Retinal pigment epithelial cell (primary cell): ENCODE measurements around the gene MAP3K8.
A peak's percentile ranks its signal among the peaks of the same experiment; 100 is the strongest.

Experiments used
- DNase-seq: peaks from one replicate; pipeline ENCODE4 v3.0.0-alpha.2; 2010; ENCODE audit warnings: low read depth
- H3K4me3 ChIP-seq: 2 replicates; pipeline ENCODE4 v1.5.1; 2011; ENCODE audit warnings: mild to moderate bottlenecking, low read length, control low read depth, moderate library complexity
- TF ChIP-seq, protein P1 (sequence below): conservative IDR thresholded peaks from 2 replicates; pipeline ENCODE4 v1.5.1; 2011; ENCODE audit warnings: low read depth, low read length, control low read depth, inconsistent platforms

Gene MAP3K8

DNA sequence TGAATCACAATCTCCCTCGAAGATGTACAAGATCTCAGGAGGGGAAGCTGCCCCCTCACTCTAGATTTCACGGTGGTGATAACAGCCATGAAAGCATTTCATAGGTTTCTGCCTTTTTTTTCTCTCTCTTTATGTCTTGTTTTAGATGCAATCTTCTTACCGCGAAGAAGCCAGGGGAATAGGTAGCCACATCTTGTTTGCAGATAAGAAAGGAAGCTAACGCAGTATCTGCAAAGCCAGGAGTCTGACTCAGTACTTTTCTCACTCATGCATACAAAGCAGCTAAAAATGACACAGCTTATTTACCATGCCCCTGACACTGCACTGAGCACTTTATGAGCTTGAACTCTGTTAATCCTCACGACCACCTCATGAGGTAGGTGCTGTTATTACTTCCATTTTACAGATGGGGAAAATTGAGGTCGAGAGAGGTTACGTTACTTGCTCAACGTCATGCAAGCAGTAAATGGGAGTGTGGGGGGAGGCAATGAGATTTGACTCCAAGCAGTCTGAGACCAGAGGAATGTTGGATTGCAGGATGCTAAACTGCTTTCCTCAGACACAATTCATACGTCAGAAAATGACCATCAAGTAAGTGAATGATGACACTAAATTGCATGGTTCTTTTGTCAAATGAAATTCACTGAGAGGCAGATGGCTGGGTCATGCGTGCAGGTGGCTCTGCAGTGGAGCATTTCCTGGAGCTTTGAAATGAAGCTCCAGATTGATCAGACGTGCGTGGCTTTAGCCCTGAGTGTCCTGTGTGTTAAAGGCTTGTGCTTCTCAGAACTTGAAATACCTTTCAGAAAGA, 3.3 kb downstream of the MAP3K8 start:
- peak overlapping the region; percentile 90 for H3K4me3 ChIP-seq
- TF ChIP-seq, protein P1, sequence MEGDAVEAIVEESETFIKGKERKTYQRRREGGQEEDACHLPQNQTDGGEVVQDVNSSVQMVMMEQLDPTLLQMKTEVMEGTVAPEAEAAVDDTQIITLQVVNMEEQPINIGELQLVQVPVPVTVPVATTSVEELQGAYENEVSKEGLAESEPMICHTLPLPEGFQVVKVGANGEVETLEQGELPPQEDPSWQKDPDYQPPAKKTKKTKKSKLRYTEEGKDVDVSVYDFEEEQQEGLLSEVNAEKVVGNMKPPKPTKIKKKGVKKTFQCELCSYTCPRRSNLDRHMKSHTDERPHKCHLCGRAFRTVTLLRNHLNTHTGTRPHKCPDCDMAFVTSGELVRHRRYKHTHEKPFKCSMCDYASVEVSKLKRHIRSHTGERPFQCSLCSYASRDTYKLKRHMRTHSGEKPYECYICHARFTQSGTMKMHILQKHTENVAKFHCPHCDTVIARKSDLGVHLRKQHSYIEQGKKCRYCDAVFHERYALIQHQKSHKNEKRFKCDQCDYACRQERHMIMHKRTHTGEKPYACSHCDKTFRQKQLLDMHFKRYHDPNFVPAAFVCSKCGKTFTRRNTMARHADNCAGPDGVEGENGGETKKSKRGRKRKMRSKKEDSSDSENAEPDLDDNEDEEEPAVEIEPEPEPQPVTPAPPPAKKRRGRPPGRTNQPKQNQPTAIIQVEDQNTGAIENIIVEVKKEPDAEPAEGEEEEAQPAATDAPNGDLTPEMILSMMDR = no peak
- DNase-seq = no peak

- no peak for DNase-seq
- H3K4me3 ChIP-seq = no peak overlapping the region
- TF ChIP-seq, protein P1 = no peak
Observed at GRCh38 chr10:30438021-30438850, 4.3 kb downstream of the MAP3K8 start.

- DNase-seq = no peak
- H3K4me3 ChIP-seq = no peak overlapping the region
- TF ChIP-seq, protein P1 = no peak
Observed at GRCh38 chr10:30439931-30440330, 5.9 kb downstream of the MAP3K8 start.

DNA sequence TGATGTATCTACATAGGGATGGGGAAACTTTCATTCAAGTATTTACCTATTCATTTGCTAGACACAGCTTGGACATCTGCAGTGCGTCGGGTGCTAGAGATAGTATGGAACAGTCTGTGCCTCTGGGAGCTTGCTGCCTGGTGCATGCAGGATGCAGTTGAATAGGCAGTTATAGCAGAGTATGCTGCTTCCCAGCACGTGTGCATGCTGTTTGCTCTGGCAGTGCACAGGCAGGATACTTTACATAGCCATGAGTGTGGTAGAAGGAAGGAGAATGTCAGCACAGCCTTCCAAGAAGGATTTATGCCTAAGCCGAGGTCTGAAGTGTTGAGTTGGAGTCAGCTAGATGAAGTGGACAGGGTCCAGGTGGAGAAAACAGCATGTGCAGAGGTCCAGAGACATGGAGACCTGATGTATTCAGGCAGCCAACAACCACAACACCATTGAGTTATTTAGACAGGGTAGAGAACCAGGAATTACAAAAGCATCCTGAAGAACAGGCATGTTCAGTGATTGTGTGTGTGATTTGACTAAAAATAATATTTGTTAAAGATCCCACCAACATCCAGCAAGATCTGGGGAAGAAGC, 8.1 kb downstream of the MAP3K8 start:
- no peak overlapping the region for H3K4me3 ChIP-seq
- DNase-seq = no peak
- TF ChIP-seq, protein P1 = no peak

- no peak overlapping the region for H3K4me3 ChIP-seq
- DNase-seq = no peak
- TF ChIP-seq, protein P1 = no peak
Observed at GRCh38 chr10:30443049-30443448, 9.1 kb downstream of the MAP3K8 start.

DNA sequence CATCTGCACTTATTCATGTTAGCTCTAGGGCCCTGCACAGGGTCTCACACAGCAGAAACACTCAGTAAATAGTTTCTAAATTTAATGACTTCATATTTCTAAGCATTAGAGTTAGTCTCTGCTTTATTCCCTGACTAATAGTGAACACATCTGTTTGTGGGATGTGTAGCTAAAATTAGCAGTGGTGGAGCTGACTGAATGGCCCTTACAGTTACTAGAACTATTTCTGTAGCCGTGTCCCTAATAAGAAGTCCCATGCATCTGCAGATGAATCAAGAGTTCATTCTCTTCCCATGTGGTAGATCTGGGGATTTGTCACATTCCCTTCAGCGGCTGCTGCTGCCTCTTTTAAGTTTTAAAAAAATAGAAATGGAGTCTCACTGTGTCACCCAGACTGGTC, 11.7 kb downstream of the MAP3K8 start:
- H3K4me3 ChIP-seq = no peak overlapping the region
- no peak for DNase-seq
- TF ChIP-seq, protein P1 = no peak
